Neural cell (in vitro differentiated cells): ENCODE data around the gene DGLUCY. TPM values are rescaled to one million over a fixed set of nuclear protein-coding genes. Genes with fewer than 3 reads are reported as not detected.

Experiments used
- H2AFZ ChIP-seq: fragments of 200-600, 300-800 bp; sonication (generic), shearing (Covaris generic); 2 replicates; pipeline ENCODE4 v1.6.0; 2014; ENCODE audit warnings: low read depth, mild to moderate bottlenecking, antibody characterized with exemption, low read length, moderate library complexity
- H3F3A ChIP-seq: fragments of 200-600 bp; shearing (Covaris generic); 2 replicates; pipeline ENCODE4 v1.6.1; 2016; ENCODE audit warnings: mild to moderate bottlenecking, moderate library complexity, mixed read lengths, antibody characterized with exemption, low read length; ENCODE audit not compliant: insufficient read depth, poor library complexity, severe bottlenecking
- H3K27ac ChIP-seq: fragments of 200-600, 300-800 bp; sonication (generic), shearing (Covaris generic); 2 replicates; pipeline ENCODE4 v1.5.1; 2014; ENCODE audit warnings: mild to moderate bottlenecking, low read length, moderate library complexity
- H3K27me3 ChIP-seq: fragments of 300-800, 200-600 bp; sonication (generic), shearing (Covaris generic); 2 replicates; pipeline ENCODE4 v1.6.0; 2014; ENCODE audit warnings: mild to moderate bottlenecking, low read depth, low read length, moderate library complexity; ENCODE audit not compliant: insufficient read depth
- H3K36me3 ChIP-seq: fragments of 300-800, 200-600 bp; sonication (generic), shearing (Covaris generic); 2 replicates; pipeline ENCODE4 v1.5.1; 2014; ENCODE audit warnings: mild to moderate bottlenecking, antibody characterized with exemption, low read length, moderate library complexity; ENCODE audit not compliant: insufficient read depth
- H3K4me2 ChIP-seq: fragments of 300-800, 200-600 bp; sonication (generic), shearing (Covaris generic); 2 replicates; pipeline ENCODE4 v1.6.0; 2014; ENCODE audit warnings: mild to moderate bottlenecking, low read length
- H3K4me3 ChIP-seq: fragments of 300-800, 200-600 bp; sonication (generic), shearing (Covaris generic); 2 replicates; pipeline ENCODE4 v1.5.1; 2014; ENCODE audit warnings: mild to moderate bottlenecking, low read length, moderate library complexity
- H3K79me2 ChIP-seq: fragments of 200-600 bp; shearing (Covaris generic); replicated peaks from 2 replicates; pipeline ENCODE4 v1.6.0; 2014; ENCODE audit warnings: mild to moderate bottlenecking, low read length, moderate library complexity; ENCODE audit not compliant: insufficient read depth
- H3K9ac ChIP-seq: fragments of 300-800, 200-600 bp; sonication (generic), shearing (Covaris generic); 2 replicates; pipeline ENCODE4 v1.6.1; 2016; ENCODE audit warnings: mild to moderate bottlenecking, low read length, mixed read lengths
- H3K9me2 ChIP-seq: fragments of 200-600 bp; shearing (Covaris generic); 2 replicates; pipeline ENCODE4 v1.6.1; 2016; ENCODE audit warnings: mild to moderate bottlenecking, low read length, mixed read lengths; ENCODE audit not compliant: insufficient read depth
- H3K9me3 ChIP-seq: fragments of 200-600, 300-800 bp; sonication (generic), shearing (Covaris generic); 2 replicates; pipeline ENCODE4 v1.6.1; 2016; ENCODE audit warnings: mild to moderate bottlenecking, mixed run types, low read length, moderate library complexity, mixed read lengths
- H4K20me1 ChIP-seq: fragments of 200-600 bp; shearing (Covaris generic); 2 replicates; pipeline ENCODE4 v1.6.1; 2016; ENCODE audit warnings: mild to moderate bottlenecking, mixed run types; ENCODE audit not compliant: insufficient read depth
- CTCF ChIP-seq: fragments of 450-650 bp; IDR thresholded peaks from 2 replicates; pipeline ENCODE4 v1.5.1; 2014; ENCODE audit warnings: antibody characterized with exemption, mild to moderate bottlenecking, moderate library complexity; ENCODE audit not compliant: poor library complexity, severe bottlenecking
- EP300 ChIP-seq: fragments of 450-650 bp; conservative IDR thresholded peaks from 2 replicates; pipeline ENCODE4 v1.6.1; 2014; ENCODE audit warnings: antibody characterized with exemption, mild to moderate bottlenecking, moderate library complexity; ENCODE audit not compliant: poor library complexity, severe bottlenecking
- EZH2 ChIP-seq: fragments of 200-600, 300-800 bp; shearing (Covaris generic), sonication (generic); IDR thresholded peaks from 2 replicates; pipeline ENCODE4 v1.6.1; 2014; ENCODE audit warnings: antibody characterized with exemption, low read length, borderline replicate concordance, mild to moderate bottlenecking; ENCODE audit not compliant: insufficient read depth, poor library complexity, severe bottlenecking
- MXI1 ChIP-seq: fragments of 450-650 bp; conservative IDR thresholded peaks from 2 replicates; pipeline ENCODE4 v1.6.1; 2014; ENCODE audit warnings: antibody characterized with exemption, mild to moderate bottlenecking; ENCODE audit not compliant: poor library complexity, severe bottlenecking
- POLR2AphosphoS5 ChIP-seq: IDR thresholded peaks from 2 replicates; pipeline ENCODE4 v1.6.1; 2012
- RAD21 ChIP-seq: fragments of 450-650 bp; conservative IDR thresholded peaks from 2 replicates; pipeline ENCODE4 v1.6.1; 2014; ENCODE audit warnings: antibody characterized with exemption, mild to moderate bottlenecking, moderate library complexity
- REST ChIP-seq: IDR thresholded peaks from 2 replicates; pipeline ENCODE4 v1.6.1; 2012; ENCODE audit warnings: borderline replicate concordance
- SMC3 ChIP-seq: fragments of 450-650 bp; conservative IDR thresholded peaks from 2 replicates; pipeline ENCODE4 v1.6.1; 2014; ENCODE audit warnings: antibody characterized with exemption, mild to moderate bottlenecking, moderate library complexity; ENCODE audit not compliant: poor library complexity
- TAF1 ChIP-seq: IDR thresholded peaks from 2 replicates; pipeline ENCODE4 v1.6.1; 2012; ENCODE audit warnings: low read depth
- polyA plus RNA-seq: library from polyadenylated mRNA; depleted of rRNA; stranded (reverse); fragments of >200 nt; gene quantifications from 2 replicates; pipeline ENCODE4 v1.2.3, GENCODE V29; 2014

The DGLUCY gene
- polyA plus RNA-seq, 1 donor from 2014 or later: 30.5 TPM

GRCh38 chr14:91242635-91243034 lies 128.8 kb downstream of the DGLUCY start:
- H3K4me2 ChIP-seq: no peak overlapping the region
- no peaks in the 10 kb centered on the region for H3K36me3 ChIP-seq
- H4K20me1 ChIP-seq: no peaks in the 10 kb centered on the region
- no peak overlapping the region for H3K27ac ChIP-seq
- no peak overlapping the region for H3K9ac ChIP-seq
- H3F3A ChIP-seq: no peaks in the 10 kb centered on the region
- no peak for TF ChIP-seq CTCF
- no peak for TF ChIP-seq REST
- no peak for TF ChIP-seq RAD21
- no peaks in the 10 kb centered on the region for H3K79me2 ChIP-seq
- no peaks in the 10 kb centered on the region for H3K27me3 ChIP-seq
- H3K9me2 ChIP-seq: no peaks in the 10 kb centered on the region
- H3K9me3 ChIP-seq: no peaks in the 10 kb centered on the region
- H2AFZ ChIP-seq: no peak overlapping the region
- H3K4me3 ChIP-seq: no peak overlapping the region

- H3K36me3 ChIP-seq: no peaks in the 10 kb centered on the region
- no peak overlapping the region for H2AFZ ChIP-seq
- no peaks in the 10 kb centered on the region for H3K9me2 ChIP-seq
- no peak overlapping the region for H3K4me2 ChIP-seq
- no peaks in the 10 kb centered on the region for H4K20me1 ChIP-seq
- H3K9me3 ChIP-seq: no peaks in the 10 kb centered on the region
- no peak for TF ChIP-seq POLR2AphosphoS5
- no peak for TF ChIP-seq TAF1
- no peak for TF ChIP-seq EP300
- no peak for TF ChIP-seq EZH2
- TF ChIP-seq SMC3: no peak
- no peak for TF ChIP-seq RAD21
- TF ChIP-seq REST: no peak
- TF ChIP-seq CTCF: no peak
- no peak for TF ChIP-seq MXI1
- H3K27ac ChIP-seq: no peak overlapping the region
- no peaks in the 10 kb centered on the region for H3K27me3 ChIP-seq
- H3K79me2 ChIP-seq: no peaks in the 10 kb centered on the region
- no peaks in the 10 kb centered on the region for H3F3A ChIP-seq
- no peak overlapping the region for H3K4me3 ChIP-seq
- no peak overlapping the region for H3K9ac ChIP-seq
Observed at GRCh38 chr14:91243074-91243471, 129.2 kb downstream of the DGLUCY start.
